RWPE2 (cell line): Measurements from ENCODE around the gene KLF11.

Experiments used
- ATAC-seq: fragments of 200-7000 bp; cut with Tn5 transposase; 3 replicates; pipeline ENCODE4 v1.9.1; 2021; ENCODE audit warnings: low read depth
- DNase-seq: peaks from one replicate; pipeline ENCODE4 v3.0.0-alpha.2; 2020; ENCODE audit warnings: low spot score
- H3K27ac ChIP-seq: fragments of 450-650 bp; 2 replicates; pipeline ENCODE4 v1.5.1; 2017; ENCODE audit warnings: mild to moderate bottlenecking; ENCODE audit not compliant: poor library complexity, severe bottlenecking
- H3K27me3 ChIP-seq: fragments of 250-450 bp; sonication (Bioruptor Pico); 2 replicates; pipeline ENCODE4 v1.5.1; 2021; ENCODE audit warnings: mild to moderate bottlenecking, moderate library complexity; ENCODE audit not compliant: insufficient read depth, poor library complexity, severe bottlenecking
- H3K36me3 ChIP-seq: fragments of 250-450 bp; sonication (Bioruptor Pico); 2 replicates; pipeline ENCODE4 v1.5.1; 2020; ENCODE audit warnings: low read depth, mild to moderate bottlenecking, moderate library complexity
- H3K4me1 ChIP-seq: fragments of 250-450 bp; sonication (Bioruptor Pico); 2 replicates; pipeline ENCODE4 v1.5.1; 2021; ENCODE audit warnings: mild to moderate bottlenecking, moderate library complexity; ENCODE audit not compliant: insufficient read depth, poor library complexity, severe bottlenecking
- H3K4me3 ChIP-seq: fragments of 250-450 bp; sonication (Bioruptor Pico); 2 replicates; pipeline ENCODE4 v1.5.1; 2021; ENCODE audit warnings: mild to moderate bottlenecking, moderate library complexity; ENCODE audit not compliant: severe bottlenecking
- H3K9me3 ChIP-seq: fragments of 250-450 bp; sonication (Bioruptor Pico); 2 replicates; pipeline ENCODE4 v1.5.1; 2021; ENCODE audit warnings: mild to moderate bottlenecking, moderate library complexity; ENCODE audit not compliant: severe bottlenecking
- TF ChIP-seq, protein P1 (sequence below): fragments of 450-650 bp; IDR thresholded peaks from one replicate; pipeline ENCODE4 v1.5.1; 2017; ENCODE audit warnings: mild to moderate bottlenecking, moderate library complexity; ENCODE audit not compliant: poor library complexity, severe bottlenecking

The KLF11 gene

DNA sequence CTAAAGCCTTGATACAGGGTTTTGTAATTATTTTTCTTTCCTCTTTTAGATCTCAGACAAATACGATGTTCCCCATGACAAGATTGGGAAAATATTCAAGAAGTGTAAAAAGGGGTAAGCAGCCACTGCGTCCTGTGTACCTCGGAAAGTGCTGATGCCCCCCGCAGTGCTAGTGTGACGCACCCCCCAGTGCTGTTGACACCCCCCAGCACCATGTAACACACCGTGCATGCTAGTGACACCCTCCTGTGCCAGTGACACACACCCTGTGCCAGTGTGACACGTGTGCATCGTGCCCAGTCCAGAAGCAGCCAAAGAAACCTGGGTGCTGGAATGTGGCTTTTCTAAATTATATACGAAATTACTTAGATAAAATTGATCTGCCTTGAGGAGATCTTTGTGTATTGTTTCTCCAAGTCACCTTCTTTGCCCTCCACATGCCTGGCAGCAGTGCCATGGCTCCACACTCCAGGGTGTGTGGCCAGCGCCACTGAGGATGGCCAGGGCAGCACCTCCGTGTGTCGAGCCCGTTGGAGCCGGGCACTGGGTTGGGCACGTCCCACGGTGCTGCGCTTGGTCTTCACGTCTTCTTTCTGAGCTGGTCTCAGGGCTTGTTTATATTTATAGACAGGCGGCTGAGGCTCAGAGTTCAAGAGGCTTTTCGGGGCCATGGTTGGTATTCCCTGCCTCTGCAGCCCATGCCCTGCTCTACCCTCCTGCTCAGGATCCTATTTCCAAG is 44.3 kb upstream of the KLF11 start:
- TF ChIP-seq, protein P1, sequence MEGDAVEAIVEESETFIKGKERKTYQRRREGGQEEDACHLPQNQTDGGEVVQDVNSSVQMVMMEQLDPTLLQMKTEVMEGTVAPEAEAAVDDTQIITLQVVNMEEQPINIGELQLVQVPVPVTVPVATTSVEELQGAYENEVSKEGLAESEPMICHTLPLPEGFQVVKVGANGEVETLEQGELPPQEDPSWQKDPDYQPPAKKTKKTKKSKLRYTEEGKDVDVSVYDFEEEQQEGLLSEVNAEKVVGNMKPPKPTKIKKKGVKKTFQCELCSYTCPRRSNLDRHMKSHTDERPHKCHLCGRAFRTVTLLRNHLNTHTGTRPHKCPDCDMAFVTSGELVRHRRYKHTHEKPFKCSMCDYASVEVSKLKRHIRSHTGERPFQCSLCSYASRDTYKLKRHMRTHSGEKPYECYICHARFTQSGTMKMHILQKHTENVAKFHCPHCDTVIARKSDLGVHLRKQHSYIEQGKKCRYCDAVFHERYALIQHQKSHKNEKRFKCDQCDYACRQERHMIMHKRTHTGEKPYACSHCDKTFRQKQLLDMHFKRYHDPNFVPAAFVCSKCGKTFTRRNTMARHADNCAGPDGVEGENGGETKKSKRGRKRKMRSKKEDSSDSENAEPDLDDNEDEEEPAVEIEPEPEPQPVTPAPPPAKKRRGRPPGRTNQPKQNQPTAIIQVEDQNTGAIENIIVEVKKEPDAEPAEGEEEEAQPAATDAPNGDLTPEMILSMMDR = no peak
- ATAC-seq (no peak), DNase-seq (no peak)
- Histone ChIP-seq H3K9me3 (no peaks in the 10 kb centered on the region), H3K4me1 (no peaks in the 10 kb centered on the region), H3K36me3 (no peaks in the 10 kb centered on the region), H3K27me3 (no peaks in the 10 kb centered on the region), H3K27ac (no peak overlapping the region), H3K4me3 (no peak overlapping the region)

DNA sequence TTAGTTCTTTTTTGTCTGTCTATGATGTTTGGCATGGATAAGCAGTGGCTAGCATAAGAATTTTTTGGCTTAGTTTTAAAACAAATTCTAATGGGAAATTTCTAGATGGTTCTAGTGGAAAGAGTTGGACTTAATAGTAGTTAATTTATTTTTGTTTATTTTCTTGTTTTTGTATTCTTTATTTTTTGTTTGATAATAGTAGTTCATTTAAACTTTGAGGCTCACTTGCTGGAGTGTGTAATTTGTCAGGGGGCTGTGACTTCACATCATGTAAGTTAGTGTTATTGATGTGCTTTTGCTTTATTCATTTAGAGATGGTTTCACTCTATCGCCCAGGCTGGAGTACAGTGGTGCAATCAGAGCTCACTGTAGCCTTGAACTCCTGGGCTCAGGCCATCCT is 43.7 kb upstream of the KLF11 start:
- ATAC-seq = no peak
- DNase-seq = no peak
- H3K9me3 ChIP-seq = no peaks in the 10 kb centered on the region
- H3K27ac ChIP-seq = no peak overlapping the region
- TF ChIP-seq, protein P1 = no peak
- no peaks in the 10 kb centered on the region for H3K4me1 ChIP-seq
- H3K4me3 ChIP-seq = no peak overlapping the region
- H3K36me3 ChIP-seq = no peaks in the 10 kb centered on the region
- H3K27me3 ChIP-seq = no peaks in the 10 kb centered on the region

DNA sequence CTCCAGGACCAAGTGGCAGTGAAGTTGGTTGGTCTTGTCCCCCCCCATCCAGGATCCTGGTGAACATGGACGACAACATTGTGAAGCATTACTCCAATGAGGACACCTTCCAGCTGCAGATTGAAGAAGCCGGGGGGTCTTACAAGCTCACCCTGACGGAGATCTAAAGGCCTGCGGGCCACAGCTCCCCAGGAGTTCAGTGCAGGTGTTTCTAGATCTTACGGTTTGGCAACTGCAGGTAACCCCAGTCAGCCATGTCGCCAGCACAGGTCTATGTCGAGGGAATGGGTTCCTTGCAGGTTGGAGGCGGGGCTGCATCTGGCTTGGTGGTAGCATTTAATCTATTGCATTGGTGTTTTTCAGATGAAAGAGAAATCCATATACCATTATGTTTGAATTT is 42.8 kb upstream of the KLF11 start:
- TF ChIP-seq, protein P1 = no peak
- no peak overlapping the region for H3K27ac ChIP-seq
- ATAC-seq (no peak), DNase-seq (no peak)
- H3K36me3 ChIP-seq = no peaks in the 10 kb centered on the region
- no peaks in the 10 kb centered on the region for H3K27me3 ChIP-seq
- H3K9me3 ChIP-seq = no peaks in the 10 kb centered on the region
- no peak overlapping the region for H3K4me3 ChIP-seq
- no peaks in the 10 kb centered on the region for H3K4me1 ChIP-seq

DNA sequence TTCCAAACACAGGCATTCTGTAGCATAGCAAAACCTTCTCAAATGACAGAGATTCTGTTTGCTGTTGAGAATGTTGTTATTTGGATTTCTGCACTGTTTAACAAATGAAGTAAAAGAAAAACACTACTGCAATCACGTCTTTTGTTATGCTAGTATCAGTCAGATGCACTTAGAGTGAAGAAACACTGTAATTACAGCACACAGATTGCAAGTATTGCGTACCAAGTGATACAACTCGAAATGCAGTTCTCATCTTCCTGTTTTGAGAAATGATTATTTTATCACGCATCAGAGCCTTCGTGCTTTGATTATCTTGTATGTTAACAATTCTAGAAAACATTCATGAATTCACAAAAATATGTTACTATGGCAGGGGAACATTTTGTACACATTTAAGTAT is 41.8 kb upstream of the KLF11 start:
- no peak overlapping the region for H3K27ac ChIP-seq
- H3K9me3 ChIP-seq = no peaks in the 10 kb centered on the region
- DNase-seq (no peak), ATAC-seq (no peak)
- no peaks in the 10 kb centered on the region for H3K27me3 ChIP-seq
- H3K4me3 ChIP-seq = no peak overlapping the region
- TF ChIP-seq, protein P1 = no peak
- H3K36me3 ChIP-seq = no peaks in the 10 kb centered on the region
- H3K4me1 ChIP-seq = no peaks in the 10 kb centered on the region

DNA sequence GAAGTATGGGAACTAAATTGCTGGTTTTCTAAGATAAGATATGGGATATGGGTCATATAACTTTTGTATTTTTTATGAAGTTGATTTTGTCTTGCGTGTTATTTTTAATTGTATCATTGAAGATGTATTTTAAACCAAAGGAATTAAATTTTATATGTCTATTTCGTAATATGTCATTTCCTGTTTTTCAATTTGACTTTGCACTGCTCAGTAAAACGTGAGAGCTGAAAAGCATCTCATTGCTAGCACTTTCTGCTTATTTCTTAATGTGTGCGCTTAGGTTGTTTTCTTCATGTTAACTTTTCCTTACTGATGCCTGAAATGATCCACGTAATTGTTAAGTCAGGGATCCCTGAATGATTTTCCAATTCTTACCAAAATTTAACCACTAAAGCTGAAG is 41.2 kb upstream of the KLF11 start:
- no peaks in the 10 kb centered on the region for H3K4me1 ChIP-seq
- no peak for ATAC-seq
- H3K36me3 ChIP-seq = no peaks in the 10 kb centered on the region
- H3K27me3 ChIP-seq = no peaks in the 10 kb centered on the region
- H3K9me3 ChIP-seq = no peaks in the 10 kb centered on the region
- no peak overlapping the region for H3K27ac ChIP-seq
- TF ChIP-seq, protein P1 = no peak
- H3K4me3 ChIP-seq = no peak overlapping the region
- no peak for DNase-seq
